Hematopoietic multipotent progenitor cell treated with erythropoietin and hydrocortisone succinate and interleukin-3 and kit ligand, for 15 days (in vitro differentiated cells): Measurements from ENCODE around the gene CACNA1H.

Experiments
- DNase-seq: peaks from one replicate; pipeline ENCODE4 v3.0.0-alpha.2; 2015; ENCODE audit warnings: low spot score

Gene CACNA1H

DNA sequence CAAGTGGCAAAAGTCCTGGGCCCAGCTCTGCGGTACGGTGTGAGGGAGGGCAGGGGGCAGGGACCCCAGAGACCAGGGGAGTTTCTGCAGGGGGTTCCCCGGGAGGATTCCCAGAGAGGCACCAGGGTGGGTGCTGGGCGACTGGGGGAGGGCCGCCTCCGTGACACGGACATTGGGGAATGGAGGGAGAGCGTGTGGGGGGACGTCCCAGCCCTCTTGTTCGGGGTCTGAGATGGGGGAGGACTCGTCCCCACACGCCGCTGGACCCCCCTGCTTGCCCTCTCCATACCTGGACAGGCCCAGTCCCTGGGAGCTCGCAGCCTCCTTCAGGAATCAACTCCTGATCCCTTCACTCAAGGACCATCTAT, 30.5 kb upstream of the CACNA1H start:
- no peak for DNase-seq

DNA sequence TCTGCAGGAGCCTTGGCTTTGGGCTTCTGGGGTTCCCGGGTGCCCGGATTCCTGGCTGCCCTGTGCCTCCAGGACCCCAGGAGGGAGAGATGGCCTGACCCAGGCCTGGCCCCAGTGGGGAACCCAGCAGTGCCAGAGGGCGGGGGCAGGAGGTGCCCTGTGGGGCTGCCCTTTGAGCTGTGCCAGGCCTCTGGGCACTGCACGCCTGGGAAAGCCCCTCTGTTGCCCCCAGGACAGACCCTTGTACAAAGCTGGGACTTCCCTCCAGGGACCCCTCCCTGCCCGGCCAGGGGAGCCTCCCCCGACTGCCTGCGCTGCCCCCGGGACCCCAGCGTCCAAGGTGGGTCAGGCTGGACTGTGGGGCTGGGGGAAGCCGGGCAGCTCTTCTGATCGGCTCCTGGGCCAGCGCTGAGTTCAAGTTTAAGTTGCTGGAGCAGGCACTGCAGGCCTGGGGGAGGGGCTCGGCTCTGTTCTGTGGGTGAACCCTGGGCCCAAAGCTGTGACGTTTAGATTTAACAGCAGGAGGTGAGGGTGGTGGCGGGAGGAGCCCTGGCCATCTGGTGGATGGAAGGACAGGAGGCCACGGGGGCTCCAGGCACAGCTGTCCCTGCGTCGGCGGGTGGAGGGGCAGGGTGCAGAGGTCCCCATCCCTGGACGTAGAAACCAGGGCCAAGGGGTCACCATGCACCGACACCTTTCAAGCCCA, 29.2 kb upstream of the CACNA1H start:
- no peak for DNase-seq

DNA sequence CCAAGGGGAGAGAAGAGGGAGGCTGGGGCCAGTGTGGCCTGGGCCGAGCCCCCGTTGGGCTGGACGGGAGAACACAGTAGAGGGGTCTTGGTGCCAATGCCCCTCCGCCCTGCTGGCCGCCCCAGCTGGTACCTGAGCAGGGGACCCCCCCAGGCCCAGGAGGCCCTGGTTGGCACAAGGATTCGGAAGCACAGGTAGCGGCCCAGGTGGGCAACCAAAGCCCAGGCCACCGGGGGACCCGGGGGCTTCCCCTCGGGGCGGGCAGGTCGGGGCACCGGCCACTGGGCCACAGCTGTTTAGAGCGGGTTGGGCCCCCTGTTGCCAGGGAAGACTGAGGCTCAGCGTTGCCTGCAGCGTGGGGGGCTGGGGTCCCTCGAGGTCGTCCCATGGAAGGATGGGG, 28.6 kb upstream of the CACNA1H start:
- DNase-seq: no peak

DNA sequence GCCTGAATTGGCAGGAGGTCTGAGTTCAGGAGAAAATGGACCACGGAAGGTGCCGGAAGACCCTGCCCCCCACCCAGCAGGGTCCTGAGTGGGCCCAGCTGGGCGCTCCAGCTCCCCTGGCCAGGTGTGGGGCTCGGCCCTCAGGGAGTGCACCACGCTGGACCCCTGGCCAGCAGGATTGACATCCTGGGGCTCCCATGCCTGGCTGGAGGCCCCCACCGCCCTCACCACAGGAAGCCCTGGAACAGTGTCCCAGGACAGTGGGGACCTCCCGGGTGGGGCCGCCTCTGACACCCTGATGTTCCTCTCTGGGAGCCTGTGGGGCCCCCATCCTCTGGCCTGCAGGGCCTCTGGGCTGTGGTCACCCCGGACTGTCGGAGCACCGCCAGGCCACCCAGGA, 28.1 kb upstream of the CACNA1H start:
- no peak for DNase-seq

DNA sequence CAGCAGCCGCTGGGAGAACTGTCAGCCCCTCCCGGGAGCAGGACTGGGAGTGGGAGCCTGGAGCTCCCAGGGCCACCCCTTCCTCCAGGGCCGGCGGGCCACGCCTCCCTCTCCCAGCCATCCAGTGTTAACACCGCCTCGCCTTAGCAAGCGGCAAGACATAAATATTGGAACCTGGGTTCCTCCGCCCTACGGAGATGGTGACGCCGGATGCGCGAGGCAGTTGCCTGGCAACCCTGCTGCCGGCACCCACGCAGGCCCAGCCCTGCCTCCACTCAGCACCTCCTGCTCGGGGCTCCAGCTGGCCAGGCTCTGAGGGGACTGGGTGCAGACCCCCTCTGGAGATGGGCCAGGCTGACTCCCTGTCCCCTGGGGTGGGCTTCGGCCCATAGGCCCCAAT, 27.4 kb upstream of the CACNA1H start:
- no peak for DNase-seq

DNA sequence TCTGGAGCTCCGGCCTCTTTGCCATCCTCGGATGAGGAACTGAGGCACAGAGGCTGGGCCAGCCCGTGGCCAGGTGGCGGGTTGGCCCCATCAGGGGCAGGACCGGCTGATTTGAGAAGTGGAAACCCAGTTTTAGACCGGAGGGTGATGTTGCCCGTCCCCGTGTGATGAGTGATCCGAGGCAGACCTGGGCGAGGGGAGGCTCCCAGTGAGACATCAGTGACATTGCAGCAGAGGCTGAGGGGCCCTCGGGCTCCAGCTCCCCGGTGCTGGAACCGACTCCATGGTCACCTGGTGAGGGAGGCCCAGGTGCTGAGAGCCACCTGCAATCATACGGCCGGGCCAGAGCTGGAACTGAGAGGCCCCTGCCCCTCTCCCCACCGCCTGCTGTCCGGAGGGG, 26.9 kb upstream of the CACNA1H start:
- no peak for DNase-seq

DNA sequence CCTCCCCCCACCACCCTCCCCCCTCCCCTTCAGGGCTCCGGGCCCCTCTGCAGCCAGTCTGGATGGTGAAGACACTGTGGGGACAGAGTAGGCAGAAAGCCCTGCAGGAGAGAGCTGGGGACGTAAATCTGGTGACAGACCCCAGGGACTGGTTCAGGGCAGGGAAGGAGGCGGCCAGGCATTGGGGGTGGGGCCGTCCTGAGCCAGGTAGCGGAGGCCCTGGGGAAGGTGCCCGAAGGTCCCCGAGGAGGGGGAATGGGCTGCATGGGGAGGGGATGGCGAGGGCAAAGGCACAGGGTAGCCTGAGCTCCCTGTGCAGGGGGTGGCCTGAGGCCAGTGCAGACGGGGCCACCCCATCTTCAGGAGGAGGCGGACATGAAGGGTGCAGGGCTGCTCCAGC, 26.3 kb upstream of the CACNA1H start:
- DNase-seq: no peak

DNA sequence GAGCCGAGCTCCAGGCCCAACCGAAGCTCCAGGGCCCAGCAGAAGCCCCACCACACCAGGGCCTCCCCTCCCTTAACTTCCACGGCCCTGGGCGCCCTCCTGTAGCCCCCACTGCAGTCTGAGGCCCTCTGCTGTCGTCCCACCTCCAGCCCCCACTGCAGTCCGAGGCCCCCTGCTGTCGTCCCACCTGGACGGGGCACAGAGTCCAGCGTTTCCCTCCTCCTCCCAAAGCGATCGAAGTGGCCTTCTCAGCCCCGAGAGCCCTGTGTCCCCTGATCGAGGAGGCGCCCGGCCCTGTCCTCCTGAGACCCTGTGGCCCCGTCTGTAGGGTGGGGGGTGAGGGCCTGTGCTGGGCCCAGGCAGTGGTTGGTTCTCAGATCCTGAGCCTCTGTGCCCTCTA, 25.8 kb upstream of the CACNA1H start:
- DNase-seq: no peak

DNA sequence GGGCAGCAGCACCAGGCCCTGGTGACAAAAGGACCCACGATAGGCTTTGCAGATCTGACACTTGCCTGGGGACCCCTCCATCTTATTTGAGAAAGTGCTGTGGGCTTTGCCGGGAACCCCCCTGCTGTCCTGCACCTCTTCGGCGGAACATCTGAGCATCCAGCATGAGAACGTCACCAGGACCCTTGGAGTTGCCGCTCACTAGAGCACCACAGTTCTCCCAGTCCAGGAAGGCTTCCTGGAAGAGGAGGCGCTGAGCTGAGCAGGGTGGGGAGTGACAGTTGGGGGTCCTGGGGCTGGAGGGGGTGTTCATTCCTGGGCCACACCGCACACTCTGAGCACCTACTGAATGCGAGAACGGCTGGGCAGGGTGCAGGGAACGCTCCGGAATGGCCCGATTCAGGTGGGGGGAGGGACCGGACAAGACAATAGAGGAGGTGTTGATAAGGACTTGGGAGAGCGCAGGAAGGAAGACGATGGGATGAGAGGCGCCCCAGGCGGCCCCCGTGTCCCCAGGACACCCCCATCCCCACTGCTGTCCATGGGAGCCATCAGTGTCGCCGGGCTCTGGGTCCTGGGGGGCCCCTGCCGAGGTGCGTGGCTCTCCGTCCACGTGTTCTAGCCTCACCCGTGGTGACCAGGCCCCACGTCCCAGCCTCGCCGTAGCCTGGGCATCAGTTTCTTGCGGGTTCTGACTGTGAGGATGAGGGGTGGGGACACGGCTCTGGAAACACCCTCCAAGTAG, 24.8 kb upstream of the CACNA1H start:
- no peak for DNase-seq

DNA sequence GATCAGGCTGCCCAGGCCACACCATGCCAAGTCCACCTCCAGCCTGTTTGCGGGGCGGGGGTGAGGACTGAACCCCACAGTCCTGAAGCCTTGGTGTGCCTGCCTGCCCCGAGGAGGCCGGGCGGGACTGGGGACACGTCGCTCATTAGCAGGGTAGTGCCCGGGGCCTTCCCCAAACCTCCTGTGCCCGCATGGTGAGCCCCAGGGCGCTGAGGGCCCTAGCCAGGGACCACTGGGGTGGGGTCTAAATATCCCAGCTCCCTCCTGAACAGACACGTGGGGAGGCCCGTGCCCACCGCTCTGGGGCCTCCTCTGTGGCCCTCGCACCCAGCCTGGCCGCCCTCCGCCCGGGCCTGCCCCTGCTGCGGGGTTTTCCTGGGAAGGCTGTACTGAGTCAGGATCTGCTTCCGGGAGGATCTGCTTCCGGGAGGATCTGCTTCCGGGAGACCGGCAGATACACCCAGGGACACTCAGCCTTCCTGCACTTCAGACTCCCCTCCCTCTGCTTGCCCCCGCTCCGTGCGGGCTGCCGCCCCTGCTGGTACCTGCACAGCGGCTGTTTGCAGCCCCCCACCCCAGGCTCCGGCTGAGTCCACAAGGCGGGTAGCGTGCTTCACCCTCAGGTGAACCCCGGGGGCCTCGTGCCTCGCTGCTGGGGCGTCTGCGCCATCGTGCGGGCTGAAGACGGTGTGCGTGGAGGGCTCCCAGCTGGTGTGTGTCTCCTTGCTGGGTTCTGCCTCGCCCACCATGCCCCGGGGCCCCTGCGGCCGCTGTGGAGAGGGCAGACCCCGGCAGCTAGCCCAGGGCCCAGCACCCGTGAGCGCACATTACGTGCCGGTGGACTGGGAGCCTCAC, 23.6 kb upstream of the CACNA1H start:
- no peak for DNase-seq

DNA sequence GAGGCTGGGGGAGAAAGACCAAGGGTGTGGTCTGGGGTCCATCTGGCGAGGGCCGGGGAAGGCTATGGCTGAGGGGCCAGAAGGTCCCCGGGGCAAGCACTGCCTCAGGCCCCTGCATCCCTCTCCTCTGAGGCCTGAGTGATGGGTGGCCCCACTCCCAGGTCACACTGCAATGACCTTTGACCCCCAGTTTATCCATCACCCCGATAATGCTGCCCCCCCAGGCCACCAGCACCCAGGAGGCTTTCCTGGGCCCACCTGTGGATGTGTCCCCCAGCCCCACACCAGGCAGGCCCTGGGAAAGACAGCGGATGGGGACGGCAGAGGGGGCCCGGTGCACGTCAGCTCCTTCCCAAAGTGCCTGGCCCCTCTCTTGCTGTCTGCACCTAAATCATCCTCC, 22.5 kb upstream of the CACNA1H start:
- DNase-seq: no peak

DNA sequence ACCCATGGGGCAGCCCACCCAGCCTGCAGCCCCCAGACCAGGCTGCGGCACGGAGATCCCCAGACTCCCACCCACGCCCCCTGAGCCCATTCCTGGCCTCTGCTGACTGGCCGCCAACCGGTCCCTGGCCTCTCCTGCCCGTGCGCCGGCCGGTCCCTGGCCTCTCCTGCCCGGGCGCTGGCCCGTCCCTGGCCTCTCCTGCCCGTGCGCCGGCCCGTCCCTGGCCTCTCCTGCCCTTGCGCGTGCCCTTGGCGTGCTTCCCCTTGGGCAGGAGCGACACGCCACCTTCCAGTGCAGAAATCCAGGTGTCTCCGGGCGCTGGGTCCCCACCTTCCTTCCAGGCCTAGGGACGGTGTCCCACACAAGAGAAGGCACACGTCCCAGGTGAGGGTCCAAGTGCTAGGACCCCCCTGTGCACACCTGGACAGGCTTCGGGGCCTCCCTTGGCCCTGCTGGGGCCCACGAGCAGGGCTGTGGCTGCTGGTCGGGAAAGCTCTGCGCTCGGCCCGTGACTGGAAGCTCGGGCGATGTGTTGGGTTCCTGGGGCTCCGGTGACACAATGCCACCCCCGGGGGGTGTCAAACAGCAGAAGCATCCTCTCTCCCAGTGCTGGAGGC, 21.4 kb upstream of the CACNA1H start:
- DNase-seq: no peak

DNA sequence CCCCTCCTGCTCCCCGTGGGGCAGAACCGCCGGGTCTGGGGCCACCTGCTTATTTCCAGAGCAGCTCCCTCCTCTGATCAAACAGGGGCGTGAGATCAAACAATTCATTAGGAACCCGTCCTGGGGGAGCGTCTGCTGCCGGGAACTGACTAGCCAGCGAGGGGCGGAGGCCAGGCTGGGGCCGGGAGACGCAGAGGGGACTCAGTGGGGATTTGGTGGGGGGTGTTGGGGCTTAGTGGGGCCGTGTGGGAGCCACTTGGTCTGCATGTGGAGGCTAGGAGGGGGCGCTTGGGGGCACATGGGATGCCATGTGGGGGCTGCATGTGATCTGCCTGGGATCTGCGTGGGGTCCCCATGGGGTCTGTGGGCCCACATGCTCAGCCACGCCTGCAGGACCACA, 20.5 kb upstream of the CACNA1H start:
- DNase-seq: no peak

DNA sequence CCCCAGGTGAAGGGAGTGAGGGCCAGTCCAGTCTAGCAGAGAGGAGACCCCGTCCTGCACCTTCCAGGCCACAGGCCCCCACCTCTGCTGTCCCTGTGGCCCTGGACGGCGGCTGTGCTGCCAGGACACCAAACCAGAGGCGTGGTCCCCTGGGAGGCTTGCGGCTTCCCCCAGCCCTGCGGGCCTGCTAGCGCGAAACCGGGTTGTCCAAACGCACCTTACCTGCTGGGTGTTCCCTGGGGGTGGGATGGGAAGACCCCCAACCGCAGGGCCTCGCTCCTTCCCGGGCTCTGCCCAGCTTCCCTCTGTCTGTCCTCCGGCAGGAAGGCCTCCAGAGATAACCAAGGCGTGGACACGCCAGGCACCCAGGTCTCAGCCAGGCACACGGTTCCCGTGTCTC, 19.6 kb upstream of the CACNA1H start:
- no peak for DNase-seq

DNA sequence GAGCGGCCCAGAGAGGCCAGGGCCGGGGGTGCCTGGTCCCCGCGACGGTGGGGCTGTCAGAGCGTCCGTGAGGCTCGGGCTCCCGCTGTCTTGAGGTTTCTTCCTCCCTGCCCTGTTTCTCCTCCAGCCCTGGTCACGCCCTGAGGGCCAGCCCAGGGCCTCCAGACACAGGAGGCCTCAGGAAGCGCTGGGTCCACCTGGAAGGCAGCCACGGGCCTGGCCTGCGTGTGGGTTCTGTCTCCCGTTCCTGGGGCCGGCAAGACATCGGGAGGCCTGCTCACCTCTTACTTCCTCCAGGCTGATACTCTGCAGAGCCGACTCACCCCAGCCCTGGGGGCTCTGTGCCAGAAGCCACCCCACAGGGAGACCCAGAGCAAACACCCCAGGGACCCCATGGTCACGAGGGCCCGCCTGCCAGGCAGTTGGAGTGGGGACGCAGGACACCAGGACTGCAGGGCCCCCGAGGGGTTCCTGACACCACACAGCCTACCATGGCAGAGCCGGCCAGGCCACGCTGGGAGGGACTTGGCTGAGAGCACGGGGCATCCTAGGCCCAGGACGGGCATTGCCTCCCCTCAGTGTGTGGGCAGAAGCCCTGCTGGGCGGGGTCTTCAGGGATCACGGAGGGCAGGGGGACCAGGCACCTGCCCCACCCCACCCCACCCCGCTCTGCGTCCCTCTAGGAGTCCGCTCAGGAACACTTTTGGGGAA, 18.9 kb upstream of the CACNA1H start:
- DNase-seq: no peak

DNA sequence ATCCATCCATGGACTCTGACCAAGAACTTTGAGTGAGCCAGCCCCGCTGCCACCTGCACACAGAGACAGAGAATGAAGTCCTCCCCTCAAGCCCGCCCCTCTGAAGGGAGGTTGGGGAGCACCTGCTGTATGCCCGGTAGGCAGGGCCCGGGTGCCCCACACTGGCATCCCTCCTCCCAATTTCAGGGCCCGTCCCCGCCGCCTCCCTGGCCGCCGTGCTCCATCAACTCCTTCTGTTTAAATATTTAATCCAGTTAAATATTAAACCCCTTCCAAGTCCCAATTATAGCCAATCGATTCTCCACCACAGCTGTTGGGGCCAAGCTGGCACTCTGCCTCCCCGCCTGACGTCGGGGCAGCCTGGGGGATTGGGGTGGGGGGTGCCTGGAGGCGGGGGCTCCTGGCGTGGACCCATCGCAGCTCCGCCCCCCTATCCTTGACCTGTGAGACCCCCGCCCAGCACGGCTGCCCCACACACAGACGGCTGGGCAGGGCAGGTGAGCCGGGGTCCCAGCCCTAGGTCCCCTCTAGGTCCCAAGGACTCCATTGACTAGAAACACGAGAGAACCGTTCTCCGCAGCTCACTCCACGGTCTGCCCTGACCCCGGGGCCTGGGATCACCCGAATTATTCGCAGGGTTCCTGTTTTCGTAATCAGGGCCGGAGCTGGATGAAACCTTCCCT, 18.0 kb upstream of the CACNA1H start:
- DNase-seq: no peak

DNA sequence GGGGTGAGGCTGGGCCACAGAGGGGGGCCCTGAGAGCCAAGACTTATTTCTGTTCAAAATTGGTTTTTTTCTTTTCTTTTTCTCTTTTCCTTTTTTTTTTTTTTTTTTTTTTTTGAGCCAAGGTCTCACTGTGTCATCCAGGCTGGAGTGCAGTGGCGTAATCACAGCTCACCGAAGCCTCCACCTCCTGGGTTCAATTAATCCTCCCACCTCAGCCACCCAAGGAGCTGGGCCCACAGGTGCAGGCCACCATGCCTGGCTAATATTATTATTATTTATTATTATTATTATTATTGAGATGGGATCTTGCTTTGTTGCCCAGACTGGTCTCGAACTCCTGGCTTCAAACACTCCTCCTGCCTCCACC, 17.5 kb upstream of the CACNA1H start:
- DNase-seq: no peak

DNA sequence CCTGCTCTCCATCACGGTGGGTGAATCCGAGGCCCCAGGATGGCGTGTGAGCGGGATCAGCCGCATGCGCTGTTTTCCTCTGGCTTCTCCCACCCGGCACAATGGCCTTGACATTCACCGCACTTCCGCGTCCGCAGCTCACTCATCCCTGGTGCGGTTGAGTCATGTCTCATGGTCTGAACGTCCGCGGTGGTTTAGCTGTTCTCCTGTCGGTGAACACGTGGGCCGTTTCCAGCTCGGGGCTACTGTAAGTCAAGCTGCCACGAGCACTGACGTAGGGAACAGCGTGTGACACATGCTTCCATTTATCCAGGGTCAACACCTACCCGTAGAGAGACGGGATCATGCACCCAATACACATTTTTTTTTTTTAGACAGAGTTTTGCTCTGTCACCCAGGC, 15.3 kb upstream of the CACNA1H start:
- DNase-seq: no peak

DNA sequence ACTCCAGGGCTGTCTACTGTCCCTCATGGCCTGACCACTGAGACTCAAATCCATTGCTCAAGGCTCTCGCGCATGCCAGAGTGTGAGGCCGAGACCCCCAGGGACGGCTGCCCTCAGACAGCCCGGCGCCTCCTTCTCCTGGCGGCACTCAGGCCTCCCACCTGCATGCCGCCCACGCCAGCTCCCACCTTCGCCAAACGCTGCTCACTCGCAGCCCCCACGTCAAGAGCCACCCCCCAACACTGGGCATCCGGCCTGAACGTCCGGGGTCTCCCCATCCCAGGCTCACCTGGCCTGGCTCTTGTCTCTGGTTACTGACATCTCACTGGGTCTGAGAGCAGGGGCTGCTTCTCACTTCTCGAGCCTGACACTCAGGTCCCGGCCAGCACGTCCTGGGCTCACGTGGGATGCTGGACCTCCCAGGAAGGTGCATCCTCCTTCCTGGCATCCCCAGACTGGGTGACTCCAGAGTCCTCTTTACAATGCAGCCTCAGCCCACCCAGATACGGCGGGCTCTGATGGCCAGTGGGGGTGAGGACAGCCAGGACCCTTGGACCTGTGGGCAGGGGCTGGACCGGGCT, 12.2 kb upstream of the CACNA1H start:
- DNase-seq: no peak

DNA sequence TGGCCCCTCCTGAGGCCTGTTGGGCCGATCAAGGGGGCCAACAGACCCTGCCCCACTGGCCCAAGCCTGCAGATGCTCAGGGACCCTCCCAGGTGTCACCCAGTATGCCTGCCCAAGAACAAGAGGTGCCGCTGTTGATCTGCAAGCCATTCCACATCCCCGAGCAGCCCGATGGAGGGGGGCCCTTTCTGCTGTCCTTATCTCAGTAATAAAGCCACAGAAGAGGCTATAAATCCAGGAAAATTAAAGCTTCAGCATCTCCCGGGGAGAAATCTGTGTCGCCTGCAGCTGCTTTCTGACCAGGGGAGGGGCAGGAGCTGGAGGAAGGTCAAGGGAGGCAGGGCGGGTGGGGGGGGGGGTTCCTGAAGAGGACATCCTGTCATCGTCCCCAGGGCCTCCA, 11.7 kb upstream of the CACNA1H start:
- no peak for DNase-seq

DNA sequence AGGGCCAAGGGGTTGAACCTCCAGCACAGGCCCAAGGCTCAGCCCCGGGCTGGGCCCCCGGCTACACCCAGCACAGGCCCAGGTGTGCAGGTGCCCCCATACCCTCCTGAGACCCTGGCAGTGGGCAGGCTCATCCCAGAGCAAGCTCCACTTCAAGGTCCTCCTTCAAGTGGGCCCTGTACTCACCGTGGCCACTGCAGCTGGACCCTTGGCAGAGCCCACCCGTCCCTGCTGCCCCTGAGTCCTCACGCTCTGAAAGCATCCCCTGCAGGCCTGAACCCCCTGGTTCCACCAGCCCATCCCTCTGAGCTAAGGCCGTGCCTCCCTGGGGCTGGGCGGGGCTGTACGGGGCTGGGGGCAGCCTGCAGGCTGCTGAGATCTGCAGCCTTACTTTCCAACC, 11.2 kb upstream of the CACNA1H start:
- DNase-seq: no peak
